HEK293 (cell line): ENCODE measurements around the gene ASMTL.

Source experiments
- CTCF ChIA-PET: fragments of 350-600 bp; formaldehyde crosslinking; extraction: SDS; loops from one replicate; lab custom pipeline; 2021; ENCODE audit warnings: antibody characterized with exemption; lab: Yijun Ruan, JAX
- POLR2A ChIA-PET: fragments of 300-600 bp; formaldehyde crosslinking; extraction: SDS; loops from one replicate; lab custom pipeline; 2020; ENCODE audit warnings: antibody characterized with exemption, inconsistent platforms; lab: Yijun Ruan, JAX
- H3K27ac ChIP-seq: fragments of 200-500 bp; sonication (Bioruptor generic); 2 replicates; pipeline ENCODE4 v1.5.1; 2014; ENCODE audit warnings: low read depth, low read length, control low read depth, inconsistent platforms; ENCODE audit errors: extremely low read depth
- H3K36me3 ChIP-seq, 2 experiments: fragments of 200-500 bp in 1 of 2; sonication (Bioruptor generic) in 1 of 2; 1 replicate in 1 of 2; 2 replicates in 1 of 2; pipeline ENCODE4 v1.5.1; 2014 to 2017; ENCODE audit warnings: inconsistent platforms in 2 of 2, low read length in 2 of 2; ENCODE audit not compliant: control insufficient read depth in 2 of 2, insufficient read depth in 1 of 2
- H3K4me1 ChIP-seq: fragments of 200-500 bp; sonication (Bioruptor generic); 2 replicates; pipeline ENCODE4 v1.5.1; 2014; ENCODE audit warnings: mild to moderate bottlenecking, low read length, inconsistent platforms; ENCODE audit not compliant: control insufficient read depth, insufficient read depth
- H3K4me3 ChIP-seq: 2 replicates; pipeline ENCODE4 v1.5.1; 2011; ENCODE audit warnings: low read depth, mild to moderate bottlenecking, control low read depth, low read length, moderate library complexity
- H3K9me3 ChIP-seq: fragments of 200-500 bp; sonication (Bioruptor generic); 2 replicates; pipeline ENCODE4 v1.5.1; 2014; ENCODE audit warnings: low read depth, low read length, inconsistent platforms; ENCODE audit not compliant: control insufficient read depth, insufficient read depth
- BCL6B ChIP-seq: fragments of 450-650 bp; formaldehyde crosslinking; IDR thresholded peaks from 2 replicates; pipeline ENCODE4 v1.5.1; 2017; ENCODE audit warnings: missing biosample characterization, missing genetic modification characterization
- CTCF ChIP-seq: fragments of 450-650 bp; formaldehyde crosslinking; IDR thresholded peaks from 2 replicates; pipeline ENCODE4 v1.5.1; 2016; ENCODE audit warnings: missing biosample characterization, missing genetic modification characterization
- FEZF1 ChIP-seq: fragments of 450-650 bp; formaldehyde crosslinking; IDR thresholded peaks from 2 replicates; pipeline ENCODE4 v1.5.1; 2016; ENCODE audit warnings: missing biosample characterization, missing genetic modification characterization
- KLF10 ChIP-seq: fragments of 450-650 bp; IDR thresholded peaks from 2 replicates; pipeline ENCODE4 v1.5.1; 2018; ENCODE audit warnings: missing biosample characterization, mild to moderate bottlenecking, missing genetic modification characterization
- KLF17 ChIP-seq: fragments of 450-650 bp; formaldehyde crosslinking; IDR thresholded peaks from 2 replicates; pipeline ENCODE4 v1.5.1; 2016; ENCODE audit warnings: missing biosample characterization, missing genetic modification characterization
- KLF7 ChIP-seq: fragments of 450-650 bp; formaldehyde crosslinking; IDR thresholded peaks from 2 replicates; pipeline ENCODE4 v1.5.1; 2016; ENCODE audit warnings: missing biosample characterization, missing genetic modification characterization, borderline replicate concordance
- OVOL3 ChIP-seq: fragments of 450-650 bp; formaldehyde crosslinking; IDR thresholded peaks from 2 replicates; pipeline ENCODE4 v1.5.1; 2016; ENCODE audit warnings: missing biosample characterization, missing genetic modification characterization
- SP2 ChIP-seq: fragments of 450-650 bp; formaldehyde crosslinking; IDR thresholded peaks from 2 replicates; pipeline ENCODE4 v1.5.1; 2016; ENCODE audit warnings: missing biosample characterization, missing genetic modification characterization
- ZBTB10 ChIP-seq: fragments of 450-650 bp; formaldehyde crosslinking; IDR thresholded peaks from 2 replicates; pipeline ENCODE4 v1.5.1; 2016; ENCODE audit warnings: missing biosample characterization, missing genetic modification characterization
- ZFHX2 ChIP-seq: fragments of 450-650 bp; formaldehyde crosslinking; conservative IDR thresholded peaks from 2 replicates; pipeline ENCODE4 v1.5.1; 2016; ENCODE audit warnings: missing biosample characterization, missing genetic modification characterization
- ZNF19 ChIP-seq: fragments of 450-650 bp; formaldehyde crosslinking; IDR thresholded peaks from 2 replicates; pipeline ENCODE4; 2016; ENCODE audit warnings: missing biosample characterization, missing genetic modification characterization, low read depth
- ZNF280C ChIP-seq: fragments of 450-650 bp; formaldehyde crosslinking; IDR thresholded peaks from 2 replicates; pipeline ENCODE4 v1.5.1; 2016; ENCODE audit warnings: missing biosample characterization, missing genetic modification characterization
- ZNF280D ChIP-seq: fragments of 450-650 bp; formaldehyde crosslinking; IDR thresholded peaks from 2 replicates; pipeline ENCODE4 v1.5.1; 2016; ENCODE audit warnings: missing biosample characterization, missing genetic modification characterization
- ZNF37A ChIP-seq: fragments of 450-650 bp; IDR thresholded peaks from 2 replicates; pipeline ENCODE4 v1.5.1; 2018; ENCODE audit warnings: missing biosample characterization, missing genetic modification characterization
- ZNF426 ChIP-seq: fragments of 450-650 bp; formaldehyde crosslinking; IDR thresholded peaks from 2 replicates; pipeline ENCODE4 v1.5.1; 2017; ENCODE audit warnings: missing biosample characterization, missing genetic modification characterization, mild to moderate bottlenecking, inconsistent platforms, moderate library complexity
- ZNF580 ChIP-seq: fragments of 450-650 bp; formaldehyde crosslinking; IDR thresholded peaks from 2 replicates; pipeline ENCODE4 v1.5.1; 2016; ENCODE audit warnings: missing biosample characterization, missing genetic modification characterization
- ZNF658 ChIP-seq: fragments of 450-650 bp; formaldehyde crosslinking; IDR thresholded peaks from 2 replicates; pipeline ENCODE4; 2016; ENCODE audit warnings: missing biosample characterization, missing genetic modification characterization
- ZNF677 ChIP-seq: fragments of 450-650 bp; IDR thresholded peaks from 2 replicates; pipeline ENCODE4 v1.5.0; 2018; ENCODE audit warnings: missing biosample characterization, mild to moderate bottlenecking, missing genetic modification characterization, moderate library complexity
- ZSCAN5A ChIP-seq: fragments of 450-650 bp; formaldehyde crosslinking; IDR thresholded peaks from 2 replicates; pipeline ENCODE4 v1.5.1; 2016; ENCODE audit warnings: missing biosample characterization, missing genetic modification characterization
- ZXDB ChIP-seq: fragments of 450-650 bp; formaldehyde crosslinking; IDR thresholded peaks from 2 replicates; pipeline ENCODE4 v1.5.1; 2016; ENCODE audit warnings: missing biosample characterization, missing genetic modification characterization

The ASMTL gene

GRCh38 chrX:1453951-1454785 is 1.5 kb upstream of the ASMTL start (continued):
- TF ChIP-seq ZBTB10 (tag by site-specific recombination) (peak; percentile 87), SP2 (peak; percentile 27), FEZF1 (tag by site-specific recombination) (no peak), CTCF (tag by site-specific recombination) (peak; percentile 75), ZNF580 (tag by site-specific recombination) (no peak), ZNF658 (tag by site-specific recombination) (no peak), ZXDB (tag by site-specific recombination) (no peak), KLF17 (tag by site-specific recombination) (peak; percentile 79; the same call in 1 of the 2 replicates), ZNF19 (no peak), OVOL3 (tag by site-specific recombination) (no peak), BCL6B (tag by site-specific recombination) (no peak), ZNF677 (tag by site-specific recombination) (no peak), ZNF280C (tag by site-specific recombination) (no peak), ZNF37A (tag by site-specific recombination) (no peak)

GRCh38 chrX:1453395-1453783 is 680 bp upstream of the ASMTL start:
- ChIA-PET CTCF (no interaction called here), POLR2A (no interaction called here)
- peaks cover 0 to 3% of the 10 kb centered on the region in 2 experiments; a peak in 1 of 3 replicates for H3K36me3 ChIP-seq
- 0 out of 2 replicates have a peak overlapping the region, but pooled peaks have one; percentile 24 for H3K27ac ChIP-seq
- H3K4me1 ChIP-seq, result no peaks in the 10 kb centered on the region
- peak overlapping the region; percentile 55 for H3K4me3 ChIP-seq
- H3K9me3 ChIP-seq, result no peaks in the 10 kb centered on the region
- 0 out of 2 replicates have a peak, but pooled peaks have one; percentile 9 for TF ChIP-seq ZFHX2 (tag by site-specific recombination)
- TF ChIP-seq KLF7, result 0 out of 2 replicates have a peak, but pooled peaks have one; percentile 36
- TF ChIP-seq ZSCAN5A (tag by site-specific recombination), result 0 out of 2 replicates have a peak, but pooled peaks have one; percentile 24
- TF ChIP-seq ZNF426 (tag by site-specific recombination), result no peak
- TF ChIP-seq KLF10 (tag by site-specific recombination), result no peak
- peak; percentile 33; the same call in 1 of the 2 replicates for TF ChIP-seq ZNF280D (tag by site-specific recombination)
- 0 out of 2 replicates have a peak, but pooled peaks have one; percentile 39 for TF ChIP-seq ZXDB (tag by site-specific recombination)
